GM18505 (cell line): ENCODE results near the gene DYNLRB1.
"Not testable (repeated sequence)": the region's sequence is repeated elsewhere in the genome, so short reads cannot be mapped to it uniquely, and the experiment has no call there.

Experiments
- ATAC-seq: cut with Tn5 transposase; IDR thresholded peaks from one replicate; pipeline ENCODE4 v1.9.1; 2021; ENCODE audit not compliant: unreplicated experiment
- POLR2A ChIP-seq: IDR thresholded peaks from 4 replicates; pipeline ENCODE4 v1.6.1; 2011; ENCODE audit warnings: borderline replicate concordance; ENCODE audit not compliant: insufficient read depth, insufficient read length; ENCODE audit errors: extremely low read depth

The DYNLRB1 gene

GRCh38 chr20:34517114-34517505 is 888 bp downstream of the DYNLRB1 start:
- ATAC-seq = no peak
- TF ChIP-seq POLR2A = no peak

GRCh38 chr20:34518863-34519262 is 2.6 kb downstream of the DYNLRB1 start:
- not testable (repeated sequence) for ATAC-seq

- ATAC-seq = not testable (repeated sequence)
Measured at GRCh38 chr20:34519841-34520240, 3.6 kb downstream of the DYNLRB1 start.

GRCh38 chr20:34522969-34523871 is 7.0 kb downstream of the DYNLRB1 start:
- no peak for ATAC-seq
- no peak for TF ChIP-seq POLR2A

GRCh38 chr20:34524426-34524825 is 8.2 kb downstream of the DYNLRB1 start:
- TF ChIP-seq POLR2A = no peak
- ATAC-seq = no peak

- no peak for ATAC-seq
- no peak for TF ChIP-seq POLR2A
Measured at GRCh38 chr20:34525342-34525708, 9.1 kb downstream of the DYNLRB1 start.

GRCh38 chr20:34525709-34526416 is 9.6 kb downstream of the DYNLRB1 start:
- no peak for ATAC-seq
- TF ChIP-seq POLR2A = no peak

- no peak for TF ChIP-seq POLR2A
- no peak for ATAC-seq
Measured at GRCh38 chr20:34526466-34526865, 10.2 kb downstream of the DYNLRB1 start.

- no peak for TF ChIP-seq POLR2A
- ATAC-seq = no peak
Measured at GRCh38 chr20:34527016-34527415, 10.8 kb downstream of the DYNLRB1 start.

- ATAC-seq = no peak
- no peak for TF ChIP-seq POLR2A
Measured at GRCh38 chr20:34528921-34529297, 12.7 kb downstream of the DYNLRB1 start.

GRCh38 chr20:34529742-34530141 is 13.5 kb downstream of the DYNLRB1 start:
- ATAC-seq = no peak
- no peak for TF ChIP-seq POLR2A

GRCh38 chr20:34530342-34530741 is 14.1 kb downstream of the DYNLRB1 start:
- no peak for ATAC-seq
- no peak for TF ChIP-seq POLR2A

- TF ChIP-seq POLR2A = no peak
- ATAC-seq = no peak
Measured at GRCh38 chr20:34531608-34532265, 15.5 kb downstream of the DYNLRB1 start.

GRCh38 chr20:34532320-34532719 is 16.1 kb downstream of the DYNLRB1 start:
- no peak for ATAC-seq
- TF ChIP-seq POLR2A = no peak
